HEK293 (cell line): Measurements from ENCODE around the gene TMEM127.
A peak's percentile ranks its signal among the peaks of the same experiment; 100 is the strongest.

ENCODE experiments used
- CTCF ChIA-PET: fragments of 350-600 bp; formaldehyde crosslinking; extraction: SDS; loops from one replicate; lab custom pipeline; 2021; ENCODE audit warnings: antibody characterized with exemption; lab: Yijun Ruan, JAX
- POLR2A ChIA-PET: fragments of 300-600 bp; formaldehyde crosslinking; extraction: SDS; loops from one replicate; lab custom pipeline; 2020; ENCODE audit warnings: antibody characterized with exemption, inconsistent platforms; lab: Yijun Ruan, JAX
- H3K27ac ChIP-seq: fragments of 200-500 bp; sonication (Bioruptor generic); 2 replicates; pipeline ENCODE4 v1.5.1; 2014; ENCODE audit warnings: low read depth, low read length, control low read depth, inconsistent platforms; ENCODE audit errors: extremely low read depth
- H3K36me3 ChIP-seq, 2 experiments: fragments of 200-500 bp in 1 of 2; sonication (Bioruptor generic) in 1 of 2; 1 replicate in 1 of 2; 2 replicates in 1 of 2; pipeline ENCODE4 v1.5.1; 2014 to 2017; ENCODE audit warnings: inconsistent platforms in 2 of 2, low read length in 2 of 2; ENCODE audit not compliant: control insufficient read depth in 2 of 2, insufficient read depth in 1 of 2
- H3K4me1 ChIP-seq: fragments of 200-500 bp; sonication (Bioruptor generic); 2 replicates; pipeline ENCODE4 v1.5.1; 2014; ENCODE audit warnings: mild to moderate bottlenecking, low read length, inconsistent platforms; ENCODE audit not compliant: control insufficient read depth, insufficient read depth
- H3K4me3 ChIP-seq: 2 replicates; pipeline ENCODE4 v1.5.1; 2011; ENCODE audit warnings: low read depth, mild to moderate bottlenecking, control low read depth, low read length, moderate library complexity
- H3K9me3 ChIP-seq: fragments of 200-500 bp; sonication (Bioruptor generic); 2 replicates; pipeline ENCODE4 v1.5.1; 2014; ENCODE audit warnings: low read depth, low read length, inconsistent platforms; ENCODE audit not compliant: control insufficient read depth, insufficient read depth
- CTCF ChIP-seq: fragments of 450-650 bp; formaldehyde crosslinking; IDR thresholded peaks from 2 replicates; pipeline ENCODE4 v1.5.1; 2016; ENCODE audit warnings: missing biosample characterization, missing genetic modification characterization
- EGR2 ChIP-seq: fragments of 450-650 bp; formaldehyde crosslinking; IDR thresholded peaks from 2 replicates; pipeline ENCODE4 v1.5.1; 2016; ENCODE audit warnings: low read depth, missing biosample characterization, missing genetic modification characterization
- IKZF3 ChIP-seq: fragments of 450-650 bp; IDR thresholded peaks from 2 replicates; pipeline ENCODE4 v1.5.0; 2018; ENCODE audit warnings: missing biosample characterization, mild to moderate bottlenecking, missing genetic modification characterization, moderate library complexity
- KLF9 ChIP-seq: fragments of 450-650 bp; formaldehyde crosslinking; IDR thresholded peaks from 2 replicates; pipeline ENCODE4 v1.5.1; 2016; ENCODE audit warnings: missing biosample characterization, missing genetic modification characterization, low read depth
- PATZ1 ChIP-seq: fragments of 450-650 bp; formaldehyde crosslinking; IDR thresholded peaks from 2 replicates; pipeline ENCODE4 v1.5.1; 2016; ENCODE audit warnings: missing biosample characterization, missing genetic modification characterization
- PRDM1 ChIP-seq: fragments of 450-650 bp; formaldehyde crosslinking; IDR thresholded peaks from 2 replicates; pipeline ENCODE4; 2016; ENCODE audit warnings: missing biosample characterization, missing genetic modification characterization
- PRDM4 ChIP-seq: fragments of 450-650 bp; formaldehyde crosslinking; IDR thresholded peaks from 2 replicates; pipeline ENCODE4 v1.5.1; 2017; ENCODE audit warnings: missing biosample characterization, missing genetic modification characterization
- SCRT2 ChIP-seq: fragments of 450-650 bp; formaldehyde crosslinking; IDR thresholded peaks from 2 replicates; pipeline ENCODE4 v1.5.1; 2016; ENCODE audit warnings: missing biosample characterization, missing genetic modification characterization
- SP3 ChIP-seq: fragments of 450-650 bp; formaldehyde crosslinking; IDR thresholded peaks from 2 replicates; pipeline ENCODE4 v1.5.1; 2016; ENCODE audit warnings: missing biosample characterization, missing genetic modification characterization
- ZBTB44 ChIP-seq: fragments of 450-650 bp; IDR thresholded peaks from 2 replicates; pipeline ENCODE4 v1.5.1; 2018; ENCODE audit warnings: missing biosample characterization, mild to moderate bottlenecking, missing genetic modification characterization
- ZBTB49 ChIP-seq: fragments of 450-650 bp; formaldehyde crosslinking; IDR thresholded peaks from 2 replicates; pipeline ENCODE4 v1.5.1; 2016; ENCODE audit warnings: missing biosample characterization, missing genetic modification characterization, low read depth
- ZBTB6 ChIP-seq: fragments of 450-650 bp; formaldehyde crosslinking; IDR thresholded peaks from 2 replicates; pipeline ENCODE4 v1.5.1; 2017; ENCODE audit warnings: missing biosample characterization, missing genetic modification characterization
- ZEB2 ChIP-seq: fragments of 450-650 bp; formaldehyde crosslinking; IDR thresholded peaks from 2 replicates; pipeline ENCODE4 v1.5.1; 2016; ENCODE audit warnings: missing biosample characterization, missing genetic modification characterization
- ZFHX2 ChIP-seq: fragments of 450-650 bp; formaldehyde crosslinking; conservative IDR thresholded peaks from 2 replicates; pipeline ENCODE4 v1.5.1; 2016; ENCODE audit warnings: missing biosample characterization, missing genetic modification characterization
- ZNF112 ChIP-seq: fragments of 450-650 bp; formaldehyde crosslinking; IDR thresholded peaks from 2 replicates; pipeline ENCODE4 v1.5.0; 2017; ENCODE audit warnings: missing biosample characterization, missing genetic modification characterization
- ZNF513 ChIP-seq: fragments of 450-650 bp; IDR thresholded peaks from 2 replicates; pipeline ENCODE4 v1.5.1; 2018; ENCODE audit warnings: missing biosample characterization, missing genetic modification characterization
- ZNF639 ChIP-seq: fragments of 450-650 bp; formaldehyde crosslinking; IDR thresholded peaks from 2 replicates; pipeline ENCODE4 v1.5.1; 2016; ENCODE audit warnings: missing biosample characterization, missing genetic modification characterization
- ZNF785 ChIP-seq: fragments of 450-650 bp; formaldehyde crosslinking; IDR thresholded peaks from 2 replicates; pipeline ENCODE4 v1.5.1; 2016; ENCODE audit warnings: missing biosample characterization, missing genetic modification characterization
- ZNF791 ChIP-seq: fragments of 450-650 bp; formaldehyde crosslinking; IDR thresholded peaks from 2 replicates; pipeline ENCODE4 v1.5.1; 2016; ENCODE audit warnings: missing biosample characterization, missing genetic modification characterization
- ZNF843 ChIP-seq: fragments of 450-650 bp; formaldehyde crosslinking; IDR thresholded peaks from 2 replicates; pipeline ENCODE4 v1.5.1; 2016; ENCODE audit warnings: missing biosample characterization, missing genetic modification characterization
- ZSCAN23 ChIP-seq: fragments of 450-650 bp; formaldehyde crosslinking; IDR thresholded peaks from 2 replicates; pipeline ENCODE4 v1.5.1; 2016; ENCODE audit warnings: missing biosample characterization, missing genetic modification characterization

The TMEM127 gene

GRCh38 chr2:96265840-96266679 lies at the start of gene TMEM127, which contains the start of gene CIAO1:
TMEM127 (minus strand) TSS chr2:96265997; CDS start chr2:96265381, 616 bp downstream.
CIAO1 (plus strand) TSS chr2:96266225; CDS start chr2:96266351, 126 bp downstream.
- Histone ChIP-seq H3K4me3 (peak within 1 kb of the TSS; percentile 95), H3K36me3 (peaks cover 15 to 61% of the 10 kb centered on the region in 2 experiments; a peak in 2 of 3 replicates), H3K27ac (peak within 1 kb of the TSS; percentile 73), H3K9me3 (no peaks in the 10 kb centered on the region), H3K4me1 (0 out of 2 replicates have a peak, but pooled peaks cover 3% of the 10 kb centered on the region)
- CTCF ChIA-PET = interaction anchor here (0.7 to 1.4 kb wide), 6 partner anchors 21 to 268 kb away, joined by 3 to 6 read pairs (median 4); no protein-coding TSS in a partner anchor
- POLR2A ChIA-PET = interaction anchor here (0.6 to 2.1 kb wide), 15 partner anchors 8 to 297 kb away, joined by 3 to 30 read pairs (median 4); partner anchors contain the start of genes SNRNP200 and STARD7
- TF ChIP-seq PATZ1 (tag by site-specific recombination) = peak; percentile 85
- no peak for TF ChIP-seq ZNF785
- 0 out of 2 replicates have a peak, but pooled peaks have one; percentile 36 for TF ChIP-seq ZNF513 (tag by site-specific recombination)
- TF ChIP-seq ZBTB44 (tag by site-specific recombination) = no peak
- TF ChIP-seq PRDM1 (tag by site-specific recombination) = no peak
- peak; percentile 86; the same call in 1 of the 2 replicates for TF ChIP-seq ZBTB49 (tag by site-specific recombination)
- TF ChIP-seq IKZF3 (tag by site-specific recombination) = no peak
- TF ChIP-seq EGR2 (tag by site-specific recombination) = peak; percentile 63; the same call in 1 of the 2 replicates
- TF ChIP-seq ZNF639 (tag by site-specific recombination) = 0 out of 2 replicates have a peak, but pooled peaks have one; percentile 21
- no peak for TF ChIP-seq ZNF791 (tag by site-specific recombination)
- no peak for TF ChIP-seq ZBTB6 (tag by site-specific recombination)
- peak; percentile 91 for TF ChIP-seq CTCF (tag by site-specific recombination)
- no peak for TF ChIP-seq ZNF112 (tag by site-specific recombination)
- peak; percentile 89 for TF ChIP-seq ZFHX2 (tag by site-specific recombination)
- TF ChIP-seq PRDM4 (tag by site-specific recombination) = no peak
- 0 out of 2 replicates have a peak, but pooled peaks have one; percentile 11 for TF ChIP-seq ZSCAN23 (tag by site-specific recombination)
- TF ChIP-seq ZNF843 (tag by site-specific recombination) = peak; percentile 36; the same call in 1 of the 2 replicates
- TF ChIP-seq SCRT2 (tag by site-specific recombination) = 0 out of 2 replicates have a peak, but pooled peaks have one; percentile 17
- TF ChIP-seq ZEB2 (tag by site-specific recombination) = peak; percentile 66
- TF ChIP-seq SP3 (tag by site-specific recombination) = peak; percentile 95
- TF ChIP-seq KLF9 (tag by site-specific recombination) = peak; percentile 74
